Suprapubic skin (tissue), 4 donors: Measurements from ENCODE around the gene SMOC2. TPM values are rescaled to one million over a fixed set of nuclear protein-coding genes. Genes with fewer than 3 reads are reported as not detected.

Source experiments
- DNase-seq, 2 donors: peaks; one replicate each; pipeline ENCODE4 v3.0.0-alpha.2; 2019; ENCODE audit warnings: low spot score in 2 of 2
- H3K27ac ChIP-seq: fragments of 200-600 bp; sonication (generic); one replicate; pipeline ENCODE4 v1.5.1; 2019
- H3K27me3 ChIP-seq: fragments of 200-600 bp; sonication (generic); one replicate; pipeline ENCODE4 v1.5.1; 2019
- H3K36me3 ChIP-seq: fragments of 200-600 bp; sonication (generic); one replicate; pipeline ENCODE4 v1.5.1; 2019
- H3K4me1 ChIP-seq: fragments of 200-600 bp; sonication (generic); one replicate; pipeline ENCODE4 v1.5.1; 2019
- H3K4me3 ChIP-seq: fragments of 200-600 bp; sonication (generic); one replicate; pipeline ENCODE4 v1.5.1; 2019; ENCODE audit warnings: mild to moderate bottlenecking
- H3K9me3 ChIP-seq: fragments of 200-600 bp; sonication (generic); one replicate; pipeline ENCODE4 v1.5.1; 2019
- CTCF ChIP-seq, 2 donors: fragments of 200-600 bp in 1 of 2; fragments of 450-650 bp in 1 of 2; sonication (generic) in 1 of 2; IDR thresholded peaks; one replicate each; pipeline ENCODE4 v1.5.1; 2016 to 2019; ENCODE audit warnings: antibody characterized with exemption in 2 of 2, mild to moderate bottlenecking in 1 of 2, moderate library complexity in 1 of 2
- EP300 ChIP-seq: sonication (generic); formaldehyde crosslinking; IDR thresholded peaks from one replicate; pipeline ENCODE4 v1.6.1; 2017; ENCODE audit warnings: antibody characterized with exemption
- POLR2A ChIP-seq, 2 donors: fragments of 450-650 bp; IDR thresholded peaks; one replicate each; pipeline ENCODE4 v1.6.1; 2017; ENCODE audit warnings: antibody characterized with exemption in 2 of 2, mild to moderate bottlenecking in 2 of 2, moderate library complexity in 2 of 2
- POLR2AphosphoS5 ChIP-seq, 3 donors: sonication (generic); formaldehyde crosslinking; IDR thresholded peaks; one replicate each; pipeline ENCODE4 v1.6.1; 2017; ENCODE audit warnings: antibody characterized with exemption in 3 of 3
- WGBS: methylation state at CpG from one replicate; pipeline ENCODE4 v1.1.5; 2018; 5-methylcytosine and 5-hydroxymethylcytosine counted together
- total RNA-seq, 4 donors: library from RNA; depleted of rRNA; stranded (reverse); fragments of >200 nt; gene quantifications; one replicate each; pipeline ENCODE4 v1.1.0, GENCODE V29; 2016

The SMOC2 gene
- total RNA-seq, 4 donors from 2014 or later = 16.2 to 22.9 (median 18.8) TPM

DNA sequence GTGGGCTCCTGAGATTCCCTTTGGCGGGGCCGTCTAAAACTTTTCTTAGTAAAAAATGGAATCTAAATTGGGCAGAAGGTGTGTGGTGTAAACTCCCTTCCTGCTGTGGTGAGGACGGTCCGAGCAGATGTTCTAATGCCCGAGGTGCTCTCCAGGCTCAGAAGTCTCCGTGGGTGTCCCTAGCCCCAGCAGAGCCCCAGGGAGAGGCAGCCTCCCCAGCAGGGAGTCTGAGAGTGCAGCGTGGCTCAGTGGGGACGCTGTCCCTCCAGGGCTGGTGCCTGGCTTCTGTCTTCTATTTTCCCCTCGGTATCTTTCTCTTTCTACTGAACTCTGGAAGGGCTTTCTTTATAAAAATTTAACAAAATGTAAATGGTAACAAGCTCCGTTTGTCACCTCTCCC lies 208.2 kb downstream of the SMOC2 start:
- TF ChIP-seq EP300 (no peak), POLR2AphosphoS5 (IDR thresholded peaks at IDR 0.05) (no peak), POLR2A (IDR thresholded peaks at IDR 0.05) (no peak), CTCF (IDR thresholded peaks at IDR 0.05) (no peak)
- WGBS = 59% methylated on average over 10 of the region's 10 CpGs
- H3K27me3 ChIP-seq = peaks cover 4% of the 10 kb centered on the region
- H3K9me3 ChIP-seq = no peaks in the 10 kb centered on the region
- no peaks in the 10 kb centered on the region for H3K4me1 ChIP-seq
- H3K36me3 ChIP-seq = no peaks in the 10 kb centered on the region
- H3K27ac ChIP-seq = no peak overlapping the region
- no peak for DNase-seq
- H3K4me3 ChIP-seq = no peak overlapping the region

DNA sequence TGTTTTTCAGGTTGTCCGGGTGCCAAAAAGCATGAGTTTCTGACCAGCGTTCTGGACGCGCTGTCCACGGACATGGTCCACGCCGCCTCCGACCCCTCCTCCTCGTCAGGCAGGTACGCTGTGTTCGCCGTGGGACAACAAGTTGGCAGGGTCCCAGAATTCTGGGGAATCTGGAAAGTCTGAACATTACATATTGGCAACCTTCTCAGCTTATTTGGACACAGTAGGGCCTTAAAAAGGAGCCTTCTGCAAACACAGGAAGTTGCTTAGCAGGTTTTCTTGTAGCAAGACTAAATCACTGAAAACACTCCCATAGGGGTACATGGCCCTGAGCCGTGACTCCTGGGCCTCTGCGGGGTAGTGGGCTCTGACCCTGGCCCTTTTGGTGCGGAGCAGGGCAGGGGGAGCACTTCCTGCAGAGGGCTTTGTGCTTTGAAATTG lies 209.7 kb downstream of the SMOC2 start:
- Histone ChIP-seq H3K4me1 (no peaks in the 10 kb centered on the region), H3K9me3 (no peaks in the 10 kb centered on the region), H3K4me3 (no peak overlapping the region), H3K36me3 (no peaks in the 10 kb centered on the region), H3K27me3 (peaks cover 4% of the 10 kb centered on the region), H3K27ac (no peak overlapping the region)
- WGBS = 75% methylated on average over 15 of the region's 15 CpGs
- TF ChIP-seq CTCF (IDR thresholded peaks at IDR 0.05) (no peak), POLR2AphosphoS5 (IDR thresholded peaks at IDR 0.05) (no peak), POLR2A (IDR thresholded peaks at IDR 0.05) (no peak), EP300 (no peak)
- DNase-seq = no peak

GRCh38 chr6:168655462-168656152 lies 214.6 kb downstream of the SMOC2 start:
- H3K27me3 ChIP-seq = no peaks in the 10 kb centered on the region
- H3K27ac ChIP-seq = no peak overlapping the region
- no peak for DNase-seq
- no peak overlapping the region for H3K4me3 ChIP-seq
- peaks cover 3% of the 10 kb centered on the region for H3K36me3 ChIP-seq
- no peak for TF ChIP-seq POLR2AphosphoS5 (IDR thresholded peaks at IDR 0.05)
- no peak for TF ChIP-seq EP300
- no peak for TF ChIP-seq POLR2A (IDR thresholded peaks at IDR 0.05)
- no peak for TF ChIP-seq CTCF (IDR thresholded peaks at IDR 0.05)
- 84% methylated on average over 13 of the region's 14 CpGs for WGBS
- no peaks in the 10 kb centered on the region for H3K4me1 ChIP-seq
- no peaks in the 10 kb centered on the region for H3K9me3 ChIP-seq

DNA sequence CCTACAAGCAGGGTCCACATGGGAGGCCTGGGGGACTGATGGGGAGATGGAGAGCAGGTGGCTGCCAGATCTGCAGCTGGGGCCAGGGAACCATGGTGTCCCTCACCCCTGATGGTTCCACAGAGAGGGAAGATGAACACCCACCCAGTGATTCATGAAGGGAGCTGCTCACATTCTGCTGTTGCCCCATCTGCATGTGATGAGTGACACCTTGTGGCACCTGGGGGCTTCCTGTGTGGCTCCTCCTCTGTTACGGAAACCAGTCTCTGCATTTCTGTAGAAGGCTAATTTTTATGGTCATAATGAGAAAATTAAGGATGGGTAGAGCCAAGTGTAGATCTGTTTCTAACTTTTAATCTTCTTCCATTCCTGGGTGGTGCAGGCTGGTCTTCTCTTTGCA lies 217.1 kb downstream of the SMOC2 start:
- Histone ChIP-seq H3K27me3 (peaks cover 4% of the 10 kb centered on the region), H3K36me3 (peaks cover 3% of the 10 kb centered on the region), H3K27ac (no peak overlapping the region), H3K4me3 (no peak overlapping the region), H3K9me3 (no peaks in the 10 kb centered on the region), H3K4me1 (no peaks in the 10 kb centered on the region)
- DNase-seq = peak in 1 of 2 donors; percentile 37
- TF ChIP-seq POLR2A (IDR thresholded peaks at IDR 0.05) (no peak), CTCF (IDR thresholded peaks at IDR 0.05) (no peak), EP300 (no peak), POLR2AphosphoS5 (IDR thresholded peaks at IDR 0.05) (no peak)
- 91% methylated on average over 1 of the region's 1 CpG for WGBS

- 92% methylated on average over 14 of the region's 14 CpGs for WGBS
- DNase-seq = no peak
Measured at GRCh38 chr6:168660400-168660945, 219.5 kb downstream of the SMOC2 start.

More at GRCh38 chr6:168660400-168660945, 219.5 kb downstream of the SMOC2 start:
- no peaks in the 10 kb centered on the region for H3K4me1 ChIP-seq
- H3K36me3 ChIP-seq = peaks cover 3% of the 10 kb centered on the region
- no peak overlapping the region for H3K4me3 ChIP-seq
- no peak overlapping the region for H3K27ac ChIP-seq
- no peaks in the 10 kb centered on the region for H3K9me3 ChIP-seq
- H3K27me3 ChIP-seq = peaks cover 4% of the 10 kb centered on the region
- TF ChIP-seq EP300 (no peak), CTCF (IDR thresholded peaks at IDR 0.05) (no peak), POLR2AphosphoS5 (IDR thresholded peaks at IDR 0.05) (no peak), POLR2A (IDR thresholded peaks at IDR 0.05) (no peak)
